ENCODE measurements around the gene RABGAP1L. TPM values are rescaled to one million over a fixed set of nuclear protein-coding genes. Genes with fewer than 3 reads are reported as not detected.
A peak's percentile ranks its signal among the peaks of the same experiment; 100 is the strongest.
"Not testable (repeated sequence)": the region's sequence is repeated elsewhere in the genome, so short reads cannot be mapped to it uniquely, and the experiment has no call there.

The RABGAP1L gene
- total RNA-seq, 2 experiments from 2014 or later, result 38.2 to 44.2 TPM

GRCh38 chr1:174836543-174836942 lies 677.2 kb downstream of the RABGAP1L start:
- POLR2A ChIA-PET, result no interaction called here
- H3K36me3 Mint-ChIP-seq (ENCODE audit: low read depth), result no peaks in the 10 kb centered on the region
- no peak overlapping the region for H3K27ac Mint-ChIP-seq
- no peaks in the 10 kb centered on the region for H3K4me1 Mint-ChIP-seq (ENCODE audit: low read depth)
- DNase-seq, result no peak
- CTCF ChIA-PET, result no interaction called here
- no peak for ATAC-seq
- H3K4me3 Mint-ChIP-seq, result no peak overlapping the region
- H3K9me3 Mint-ChIP-seq (ENCODE audit: insufficient read depth), result no peaks in the 10 kb centered on the region
- H3K27me3 Mint-ChIP-seq (ENCODE audit: low read depth), result no peaks in the 10 kb centered on the region

GRCh38 chr1:174837386-174837785 lies 678.1 kb downstream of the RABGAP1L start:
- POLR2A ChIA-PET, result no interaction called here

GRCh38 chr1:174839211-174839610 lies 679.9 kb downstream of the RABGAP1L start:
- no peak for DNase-seq
- POLR2A ChIA-PET, result no interaction called here
- H3K27me3 Mint-ChIP-seq (ENCODE audit: low read depth), result no peaks in the 10 kb centered on the region
- ATAC-seq, result no peak
- H3K9me3 Mint-ChIP-seq (ENCODE audit: insufficient read depth), result no peaks in the 10 kb centered on the region
- no peak overlapping the region for H3K27ac Mint-ChIP-seq
- no peaks in the 10 kb centered on the region for H3K36me3 Mint-ChIP-seq (ENCODE audit: low read depth)
- CTCF ChIA-PET, result no interaction called here
- H3K4me3 Mint-ChIP-seq, result no peak overlapping the region
- H3K4me1 Mint-ChIP-seq (ENCODE audit: low read depth), result peaks cover 4% of the 10 kb centered on the region

More at GRCh38 chr1:174837386-174837785, 678.1 kb downstream of the RABGAP1L start:
- no peaks in the 10 kb centered on the region for H3K27me3 Mint-ChIP-seq (ENCODE audit: low read depth)
- H3K4me3 Mint-ChIP-seq, result no peak overlapping the region
- H3K27ac Mint-ChIP-seq, result no peak overlapping the region
- CTCF ChIA-PET, result interaction anchor here (0.9 kb wide), 1 partner anchor 146 kb away, joined by 3 read pairs; no protein-coding TSS in a partner anchor
- H3K36me3 Mint-ChIP-seq (ENCODE audit: low read depth), result no peaks in the 10 kb centered on the region
- no peak for DNase-seq
- no peaks in the 10 kb centered on the region for H3K9me3 Mint-ChIP-seq (ENCODE audit: insufficient read depth)
- no peak for ATAC-seq
- H3K4me1 Mint-ChIP-seq (ENCODE audit: low read depth), result peaks cover 4% of the 10 kb centered on the region

- H3K4me1 Mint-ChIP-seq (ENCODE audit: low read depth), result peaks cover 4% of the 10 kb centered on the region
- no peak for DNase-seq
- no peaks in the 10 kb centered on the region for H3K36me3 Mint-ChIP-seq (ENCODE audit: low read depth)
- POLR2A ChIA-PET, result no interaction called here
- H3K4me3 Mint-ChIP-seq, result no peak overlapping the region
- CTCF ChIA-PET, result no interaction called here
- no peaks in the 10 kb centered on the region for H3K27me3 Mint-ChIP-seq (ENCODE audit: low read depth)
- no peak for ATAC-seq
- H3K9me3 Mint-ChIP-seq (ENCODE audit: insufficient read depth), result no peaks in the 10 kb centered on the region
- no peak overlapping the region for H3K27ac Mint-ChIP-seq
Measured at GRCh38 chr1:174841747-174842146, 682.4 kb downstream of the RABGAP1L start.

GRCh38 chr1:174848593-174849560 lies 689.6 kb downstream of the RABGAP1L start:
- H3K36me3 Mint-ChIP-seq (ENCODE audit: low read depth); H3K4me1 Mint-ChIP-seq (ENCODE audit: low read depth); H3K27ac Mint-ChIP-seq; H3K4me3 Mint-ChIP-seq; POLR2A ChIA-PET; H3K27me3 Mint-ChIP-seq (ENCODE audit: low read depth); ATAC-seq; CTCF ChIA-PET; H3K9me3 Mint-ChIP-seq (ENCODE audit: insufficient read depth); DNase-seq: not testable (repeated sequence)

GRCh38 chr1:174850726-174851125 lies 691.4 kb downstream of the RABGAP1L start:
- H3K9me3 Mint-ChIP-seq (ENCODE audit: insufficient read depth), result no peaks in the 10 kb centered on the region
- ChIA-PET POLR2A (no interaction called here), CTCF (interaction anchor here (1.1 to 1.2 kb wide), 2 partner anchors 148 to 301 kb away, joined by 3 read pairs; no protein-coding TSS in a partner anchor)
- H3K4me3 Mint-ChIP-seq, result no peak overlapping the region
- no peaks in the 10 kb centered on the region for H3K36me3 Mint-ChIP-seq (ENCODE audit: low read depth)
- ATAC-seq, result no peak
- no peak overlapping the region for H3K27ac Mint-ChIP-seq
- peaks cover 3% of the 10 kb centered on the region for H3K4me1 Mint-ChIP-seq (ENCODE audit: low read depth)
- no peak for DNase-seq
- no peaks in the 10 kb centered on the region for H3K27me3 Mint-ChIP-seq (ENCODE audit: low read depth)

GRCh38 chr1:174858301-174858700 lies 699.0 kb downstream of the RABGAP1L start:
- Mint-ChIP-seq H3K27me3 (ENCODE audit: low read depth) (no peaks in the 10 kb centered on the region), H3K27ac (no peak overlapping the region), H3K4me1 (ENCODE audit: low read depth) (no peaks in the 10 kb centered on the region), H3K4me3 (no peak overlapping the region), H3K36me3 (ENCODE audit: low read depth) (no peaks in the 10 kb centered on the region), H3K9me3 (ENCODE audit: insufficient read depth) (no peaks in the 10 kb centered on the region)
- ChIA-PET POLR2A (no interaction called here), CTCF (no interaction called here)
- DNase-seq (no peak), ATAC-seq (no peak)

GRCh38 chr1:174870319-174870718 lies 711.0 kb downstream of the RABGAP1L start:
- Mint-ChIP-seq H3K27ac (no peak overlapping the region), H3K27me3 (ENCODE audit: low read depth) (no peaks in the 10 kb centered on the region), H3K4me3 (no peak overlapping the region), H3K9me3 (ENCODE audit: insufficient read depth) (peaks cover 2% of the 10 kb centered on the region), H3K36me3 (ENCODE audit: low read depth) (no peaks in the 10 kb centered on the region), H3K4me1 (ENCODE audit: low read depth) (peaks cover 2% of the 10 kb centered on the region)
- ChIA-PET POLR2A (no interaction called here), CTCF (no interaction called here)
- DNase-seq, result no peak
- no peak for ATAC-seq

- no peak overlapping the region for H3K4me3 Mint-ChIP-seq
- ATAC-seq (no peak), DNase-seq (no peak)
- H3K27ac Mint-ChIP-seq, result no peak overlapping the region
- H3K36me3 Mint-ChIP-seq (ENCODE audit: low read depth), result no peaks in the 10 kb centered on the region
- POLR2A ChIA-PET, result no interaction called here
- H3K4me1 Mint-ChIP-seq (ENCODE audit: low read depth), result peaks cover 2% of the 10 kb centered on the region
- no peaks in the 10 kb centered on the region for H3K9me3 Mint-ChIP-seq (ENCODE audit: insufficient read depth)
- H3K27me3 Mint-ChIP-seq (ENCODE audit: low read depth), result no peaks in the 10 kb centered on the region
- CTCF ChIA-PET, result interaction anchor here (0.8 kb wide), 1 partner anchor 12 kb away, joined by 3 read pairs; no protein-coding TSS in a partner anchor
Measured at GRCh38 chr1:174871886-174872285, 712.6 kb downstream of the RABGAP1L start.

GRCh38 chr1:174872615-174873058 lies 713.3 kb downstream of the RABGAP1L start:
- ChIA-PET CTCF (interaction anchor here (0.8 kb wide), 1 partner anchor 11 kb away, joined by 3 read pairs; no protein-coding TSS in a partner anchor), POLR2A (no interaction called here)
- no peaks in the 10 kb centered on the region for H3K27me3 Mint-ChIP-seq (ENCODE audit: low read depth)
- no peak for DNase-seq
- H3K36me3 Mint-ChIP-seq (ENCODE audit: low read depth), result no peaks in the 10 kb centered on the region
- no peaks in the 10 kb centered on the region for H3K9me3 Mint-ChIP-seq (ENCODE audit: insufficient read depth)
- peaks cover 4% of the 10 kb centered on the region for H3K4me1 Mint-ChIP-seq (ENCODE audit: low read depth)
- no peak overlapping the region for H3K4me3 Mint-ChIP-seq
- ATAC-seq, result no peak
- H3K27ac Mint-ChIP-seq, result no peak overlapping the region

- no peaks in the 10 kb centered on the region for H3K27me3 Mint-ChIP-seq (ENCODE audit: low read depth)
- ATAC-seq (no peak), DNase-seq (no peak)
- peaks cover 4% of the 10 kb centered on the region for H3K4me1 Mint-ChIP-seq (ENCODE audit: low read depth)
- H3K27ac Mint-ChIP-seq, result no peak overlapping the region
- H3K9me3 Mint-ChIP-seq (ENCODE audit: insufficient read depth), result no peaks in the 10 kb centered on the region
- CTCF ChIA-PET, result no interaction called here
- no peaks in the 10 kb centered on the region for H3K36me3 Mint-ChIP-seq (ENCODE audit: low read depth)
- peak overlapping the region; percentile 22 for H3K4me3 Mint-ChIP-seq
- POLR2A ChIA-PET, result no interaction called here
Measured at GRCh38 chr1:174874331-174875053, 715.2 kb downstream of the RABGAP1L start.

GRCh38 chr1:174875306-174875705 lies 716.0 kb downstream of the RABGAP1L start:
- DNase-seq, result no peak
- no peaks in the 10 kb centered on the region for H3K9me3 Mint-ChIP-seq (ENCODE audit: insufficient read depth)
- CTCF ChIA-PET, result interaction anchor here (1.0 kb wide), 1 partner anchor 124 kb away, joined by 3 read pairs; the partner anchor contains the start of gene CACYBP
- H3K4me1 Mint-ChIP-seq (ENCODE audit: low read depth), result peaks cover 4% of the 10 kb centered on the region
- no peak overlapping the region for H3K27ac Mint-ChIP-seq
- POLR2A ChIA-PET, result no interaction called here
- no peaks in the 10 kb centered on the region for H3K27me3 Mint-ChIP-seq (ENCODE audit: low read depth)
- peak overlapping the region; percentile 3 for H3K4me3 Mint-ChIP-seq
- ATAC-seq, result no peak
- no peaks in the 10 kb centered on the region for H3K36me3 Mint-ChIP-seq (ENCODE audit: low read depth)

All from activated CD8-positive, alpha-beta T cell treated with anti-CD3 and anti-CD28 coated beads, Interleukin-2, amount 10 ng/mL, durations not matched to agents 7 days and 5 days (primary cell).